ENCODE measurements around the gene TBC1D16.
"Not testable (repeated sequence)": the region's sequence is repeated elsewhere in the genome, so short reads cannot be mapped to it uniquely, and the experiment has no call there.

Gene TBC1D16

GRCh38 chr17:80050706-80051105 is 15.0 kb upstream of the TBC1D16 start:
- peaks cover 5% of the 10 kb centered on the region for H3K4me1 ChIP-seq (ENCODE audit: control insufficient read depth, insufficient read depth, low read length)
- H3K27me3 ChIP-seq (ENCODE audit: control insufficient read depth, insufficient read depth, low read length): no peaks in the 10 kb centered on the region
- 0 out of 2 replicates have a peak, but pooled peaks cover 3% of the 10 kb centered on the region for H3K36me3 ChIP-seq (ENCODE audit: control insufficient read depth, insufficient read depth, low read length)
- no peaks in the 10 kb centered on the region for H3K9me3 ChIP-seq (ENCODE audit: control insufficient read depth, insufficient read depth, low read depth, low read length)
- no peak overlapping the region for H3K4me3 ChIP-seq (ENCODE audit: low read depth, low read length)
- no peak overlapping the region for H3K9ac ChIP-seq (ENCODE audit: low read length)
- H3K27ac ChIP-seq (ENCODE audit: low read depth, low read length): no peak overlapping the region

- Histone ChIP-seq H3K4me3 (ENCODE audit: low read depth, low read length) (no peak overlapping the region), H3K9ac (ENCODE audit: low read length) (no peak overlapping the region), H3K4me1 (ENCODE audit: control insufficient read depth, insufficient read depth, low read length) (no peaks in the 10 kb centered on the region), H3K9me3 (ENCODE audit: control insufficient read depth, insufficient read depth, low read depth, low read length) (no peaks in the 10 kb centered on the region), H3K36me3 (ENCODE audit: control insufficient read depth, insufficient read depth, low read length) (0 out of 2 replicates have a peak, but pooled peaks cover 3% of the 10 kb centered on the region), H3K27me3 (ENCODE audit: control insufficient read depth, insufficient read depth, low read length) (no peaks in the 10 kb centered on the region), H3K27ac (ENCODE audit: low read depth, low read length) (no peak overlapping the region)
These were observed 14.3 kb upstream of the TBC1D16 start for GRCh38 chr17:80049986-80050385.

GRCh38 chr17:80047176-80047575 is 11.5 kb upstream of the TBC1D16 start:
- H3K9me3 ChIP-seq (ENCODE audit: control insufficient read depth, insufficient read depth, low read depth, low read length): peaks cover 3% of the 10 kb centered on the region; the same call in 1 of the 2 replicates

GRCh38 chr17:80046709-80047108 is 11.0 kb upstream of the TBC1D16 start:
- peaks cover 20% of the 10 kb centered on the region for H3K36me3 ChIP-seq (ENCODE audit: control insufficient read depth, insufficient read depth, low read length)
- H3K27me3 ChIP-seq (ENCODE audit: control insufficient read depth, insufficient read depth, low read length); H3K4me1 ChIP-seq (ENCODE audit: control insufficient read depth, insufficient read depth, low read length); H3K4me3 ChIP-seq (ENCODE audit: low read depth, low read length); H3K9ac ChIP-seq (ENCODE audit: low read length); H3K27ac ChIP-seq (ENCODE audit: low read depth, low read length); H3K9me3 ChIP-seq (ENCODE audit: control insufficient read depth, insufficient read depth, low read depth, low read length): not testable (repeated sequence)

More at GRCh38 chr17:80047176-80047575, 11.5 kb upstream of the TBC1D16 start:
- no peaks in the 10 kb centered on the region for H3K4me1 ChIP-seq (ENCODE audit: control insufficient read depth, insufficient read depth, low read length)
- no peak overlapping the region for H3K27ac ChIP-seq (ENCODE audit: low read depth, low read length)
- no peak overlapping the region for H3K9ac ChIP-seq (ENCODE audit: low read length)
- peaks cover 18% of the 10 kb centered on the region for H3K36me3 ChIP-seq (ENCODE audit: control insufficient read depth, insufficient read depth, low read length)
- H3K27me3 ChIP-seq (ENCODE audit: control insufficient read depth, insufficient read depth, low read length): no peaks in the 10 kb centered on the region
- no peak overlapping the region for H3K4me3 ChIP-seq (ENCODE audit: low read depth, low read length)

GRCh38 chr17:80045703-80046102 is 10.0 kb upstream of the TBC1D16 start:
- Histone ChIP-seq H3K9ac (ENCODE audit: low read length) (no peak overlapping the region), H3K36me3 (ENCODE audit: control insufficient read depth, insufficient read depth, low read length) (peaks cover 26% of the 10 kb centered on the region), H3K4me3 (ENCODE audit: low read depth, low read length) (no peak overlapping the region), H3K4me1 (ENCODE audit: control insufficient read depth, insufficient read depth, low read length) (no peaks in the 10 kb centered on the region), H3K27ac (ENCODE audit: low read depth, low read length) (no peak overlapping the region), H3K9me3 (ENCODE audit: control insufficient read depth, insufficient read depth, low read depth, low read length) (peaks cover 3% of the 10 kb centered on the region; the same call in 1 of the 2 replicates), H3K27me3 (ENCODE audit: control insufficient read depth, insufficient read depth, low read length) (no peaks in the 10 kb centered on the region)

- peaks cover 3% of the 10 kb centered on the region; the same call in 1 of the 2 replicates for H3K9me3 ChIP-seq (ENCODE audit: control insufficient read depth, insufficient read depth, low read depth, low read length)
- H3K36me3 ChIP-seq (ENCODE audit: control insufficient read depth, insufficient read depth, low read length): peaks cover 29% of the 10 kb centered on the region
- H3K27me3 ChIP-seq (ENCODE audit: control insufficient read depth, insufficient read depth, low read length): no peaks in the 10 kb centered on the region
- H3K4me1 ChIP-seq (ENCODE audit: control insufficient read depth, insufficient read depth, low read length): no peaks in the 10 kb centered on the region
- no peak overlapping the region for H3K27ac ChIP-seq (ENCODE audit: low read depth, low read length)
- no peak overlapping the region for H3K4me3 ChIP-seq (ENCODE audit: low read depth, low read length)
- H3K9ac ChIP-seq (ENCODE audit: low read length): no peak overlapping the region
These were observed 8.3 kb upstream of the TBC1D16 start for GRCh38 chr17:80043963-80044362.

GRCh38 chr17:80036715-80037477 is 1.2 kb upstream of the TBC1D16 start:
- Histone ChIP-seq H3K27ac (ENCODE audit: low read depth, low read length) (peak overlapping the region; percentile 80; the same call in 1 of the 2 replicates), H3K27me3 (ENCODE audit: control insufficient read depth, insufficient read depth, low read length) (no peaks in the 10 kb centered on the region), H3K9me3 (ENCODE audit: control insufficient read depth, insufficient read depth, low read depth, low read length) (no peaks in the 10 kb centered on the region), H3K9ac (ENCODE audit: low read length) (peak overlapping the region; percentile 83), H3K36me3 (ENCODE audit: control insufficient read depth, insufficient read depth, low read length) (peaks cover 13% of the 10 kb centered on the region), H3K4me1 (ENCODE audit: control insufficient read depth, insufficient read depth, low read length) (0 out of 2 replicates have a peak, but pooled peaks cover 2% of the 10 kb centered on the region), H3K4me3 (ENCODE audit: low read depth, low read length) (peak overlapping the region; percentile 90)

GRCh38 chr17:80035937-80036714 is 454 bp upstream of the TBC1D16 start, which contains the start of gene CCDC40:
TSS of gene CCDC40 (plus strand) at chr17:80036642. CDS start at chr17:80036663, 21 bp downstream.
- Histone ChIP-seq H3K9ac (ENCODE audit: low read length) (peak within 1 kb of the TSS; percentile 83), H3K9me3 (ENCODE audit: control insufficient read depth, insufficient read depth, low read depth, low read length) (no peaks in the 10 kb centered on the region), H3K27me3 (ENCODE audit: control insufficient read depth, insufficient read depth, low read length) (no peaks in the 10 kb centered on the region), H3K36me3 (ENCODE audit: control insufficient read depth, insufficient read depth, low read length) (peaks cover 8% of the 10 kb centered on the region), H3K27ac (ENCODE audit: low read depth, low read length) (peak within 1 kb of the TSS; percentile 80; the same call in 1 of the 2 replicates), H3K4me3 (ENCODE audit: low read depth, low read length) (peak within 1 kb of the TSS; percentile 90), H3K4me1 (ENCODE audit: control insufficient read depth, insufficient read depth, low read length) (peaks cover 6% of the 10 kb centered on the region; the same call in 1 of the 2 replicates)

- peak overlapping the region; percentile 85 for H3K4me3 ChIP-seq (ENCODE audit: low read depth, low read length)
These were observed 633 bp downstream of the TBC1D16 start for GRCh38 chr17:80034791-80035686.

GRCh38 chr17:80033840-80034239 is 1.8 kb downstream of the TBC1D16 start:
- no peak overlapping the region for H3K4me3 ChIP-seq (ENCODE audit: low read depth, low read length)
- H3K9ac ChIP-seq (ENCODE audit: low read length): no peak overlapping the region
- no peaks in the 10 kb centered on the region for H3K36me3 ChIP-seq (ENCODE audit: control insufficient read depth, insufficient read depth, low read length)
- H3K9me3 ChIP-seq (ENCODE audit: control insufficient read depth, insufficient read depth, low read depth, low read length): no peaks in the 10 kb centered on the region
- no peak overlapping the region for H3K27ac ChIP-seq (ENCODE audit: low read depth, low read length)
- no peaks in the 10 kb centered on the region for H3K27me3 ChIP-seq (ENCODE audit: control insufficient read depth, insufficient read depth, low read length)
- peaks cover 10% of the 10 kb centered on the region; the same call in 1 of the 2 replicates for H3K4me1 ChIP-seq (ENCODE audit: control insufficient read depth, insufficient read depth, low read length)

More at GRCh38 chr17:80034791-80035686, 633 bp downstream of the TBC1D16 start:
- Histone ChIP-seq H3K4me1 (ENCODE audit: control insufficient read depth, insufficient read depth, low read length) (peaks cover 6% of the 10 kb centered on the region; the same call in 1 of the 2 replicates), H3K9me3 (ENCODE audit: control insufficient read depth, insufficient read depth, low read depth, low read length) (no peaks in the 10 kb centered on the region), H3K36me3 (ENCODE audit: control insufficient read depth, insufficient read depth, low read length) (peaks cover 4% of the 10 kb centered on the region), H3K9ac (ENCODE audit: low read length) (peak overlapping the region; percentile 78), H3K27ac (ENCODE audit: low read depth, low read length) (peak overlapping the region; percentile 50; the same call in 1 of the 2 replicates), H3K27me3 (ENCODE audit: control insufficient read depth, insufficient read depth, low read length) (no peaks in the 10 kb centered on the region)
